Neural progenitor cell (in vitro differentiated cells): Measurements from ENCODE around the gene CADPS.

ENCODE experiments used
- CTCF ChIP-seq: fragments of 200-600 bp; sonication (generic); IDR thresholded peaks from 2 replicates; pipeline ENCODE4 v1.5.1; 2017; ENCODE audit warnings: antibody characterized with exemption, mild to moderate bottlenecking
- EZH2 ChIP-seq: fragments of 200-600 bp; sonication (generic); IDR thresholded peaks from 2 replicates; pipeline ENCODE4 v1.6.1; 2017; ENCODE audit warnings: antibody characterized with exemption, mild to moderate bottlenecking, moderate library complexity
- EZH2phosphoT487 ChIP-seq: fragments of 200-600 bp; sonication (generic); IDR thresholded peaks from 2 replicates; pipeline ENCODE4 v1.6.1; 2017; ENCODE audit warnings: antibody characterized with exemption

GRCh38 chr3:62367763-62368195, 507.4 kb downstream of the CADPS start:
- no peak for TF ChIP-seq CTCF
- no peak for TF ChIP-seq EZH2phosphoT487
- TF ChIP-seq EZH2 = no peak
